SHP77 (cell line): Measurements from ENCODE around the gene DCDC2.
"Not testable (repeated sequence)": the region's sequence is repeated elsewhere in the genome, so short reads cannot be mapped to it uniquely, and the experiment has no call there.

Source experiments
- DNase-seq, 2 experiments: peaks; one replicate each; lab custom pipeline; 2025; lab: John Stamatoyannopoulos, UW

Gene DCDC2

DNA sequence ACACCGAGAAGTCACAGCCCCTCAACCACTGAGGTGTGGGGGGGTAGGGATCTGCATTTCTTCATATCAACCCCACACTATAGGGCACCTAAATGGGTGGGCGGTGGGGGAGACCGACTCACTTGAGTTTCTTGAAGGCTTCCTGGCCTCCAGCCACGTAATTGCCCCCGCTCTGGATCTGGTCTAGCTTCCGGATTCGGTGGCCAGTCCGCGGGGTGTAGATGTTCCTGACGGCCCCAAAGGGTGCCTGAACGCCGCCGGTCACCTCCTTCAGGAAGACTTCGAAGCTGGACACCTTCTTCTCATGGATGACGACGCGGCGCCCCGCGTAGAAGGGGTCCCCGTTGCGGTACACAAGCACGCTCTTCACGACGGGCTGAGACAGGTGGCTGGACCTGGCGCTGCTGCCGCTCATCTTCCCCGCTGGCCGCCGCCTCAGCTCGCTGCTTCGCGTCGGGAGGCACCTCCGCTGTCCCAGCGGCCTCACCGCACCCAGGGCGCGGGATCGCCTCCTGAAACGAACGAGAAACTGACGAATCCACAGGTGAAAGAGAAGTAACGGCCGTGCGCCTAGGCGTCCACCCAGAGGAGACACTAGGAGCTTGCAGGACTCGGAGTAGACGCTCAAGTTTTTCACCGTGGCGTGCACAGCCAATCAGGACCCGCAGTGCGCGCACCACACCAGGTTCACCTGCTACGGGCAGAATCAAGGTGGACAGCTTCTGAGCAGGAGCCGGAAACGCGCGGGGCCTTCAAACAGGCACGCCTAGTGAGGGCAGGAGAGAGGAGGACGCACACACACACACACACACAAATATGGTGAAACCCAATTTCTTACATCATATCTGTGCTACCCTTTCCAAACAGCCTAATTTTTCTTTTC is at the start of gene DCDC2:
DCDC2 (minus strand) TSS at position 724 of the 883 bp plus-strand sequence; CDS start at position 415, 309 bp downstream.
- DNase-seq: no peak

DNA sequence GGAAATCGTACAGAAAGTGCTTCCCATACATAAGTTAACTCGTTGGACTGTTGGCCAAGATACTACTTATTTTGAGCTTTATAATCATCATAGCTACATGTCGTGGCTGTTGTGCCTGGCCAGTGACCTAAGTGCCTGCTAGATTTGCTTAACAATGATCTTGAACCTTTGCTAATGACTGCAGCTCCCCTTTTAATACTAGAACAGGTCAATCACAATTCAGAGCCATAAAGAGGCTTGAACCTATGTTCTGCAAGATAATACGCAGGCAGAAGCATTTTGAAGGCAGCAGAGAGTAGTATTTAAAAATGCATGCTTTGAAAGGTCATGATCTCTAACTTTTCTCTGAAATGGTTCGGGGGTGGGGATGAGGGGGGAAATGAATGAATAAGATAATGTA is 47.4 kb upstream of the DCDC2 start:
- DNase-seq: no peak

DNA sequence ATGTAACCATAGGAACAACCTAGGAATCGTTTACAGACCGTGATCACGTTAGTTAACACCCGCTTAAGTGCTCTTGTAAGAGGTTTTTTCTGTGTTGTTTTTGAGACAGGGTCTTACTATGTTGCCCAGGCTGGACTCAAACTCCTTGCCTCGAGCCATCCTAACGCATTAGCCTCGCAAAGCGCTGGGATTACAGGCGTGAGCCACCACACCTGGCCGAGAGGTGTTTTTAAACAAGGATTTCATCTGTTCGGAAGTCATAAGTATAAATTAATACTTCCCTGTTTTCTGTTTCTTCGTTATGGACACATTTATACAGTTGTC is 45.6 kb upstream of the DCDC2 start:
- no peak for DNase-seq

DNA sequence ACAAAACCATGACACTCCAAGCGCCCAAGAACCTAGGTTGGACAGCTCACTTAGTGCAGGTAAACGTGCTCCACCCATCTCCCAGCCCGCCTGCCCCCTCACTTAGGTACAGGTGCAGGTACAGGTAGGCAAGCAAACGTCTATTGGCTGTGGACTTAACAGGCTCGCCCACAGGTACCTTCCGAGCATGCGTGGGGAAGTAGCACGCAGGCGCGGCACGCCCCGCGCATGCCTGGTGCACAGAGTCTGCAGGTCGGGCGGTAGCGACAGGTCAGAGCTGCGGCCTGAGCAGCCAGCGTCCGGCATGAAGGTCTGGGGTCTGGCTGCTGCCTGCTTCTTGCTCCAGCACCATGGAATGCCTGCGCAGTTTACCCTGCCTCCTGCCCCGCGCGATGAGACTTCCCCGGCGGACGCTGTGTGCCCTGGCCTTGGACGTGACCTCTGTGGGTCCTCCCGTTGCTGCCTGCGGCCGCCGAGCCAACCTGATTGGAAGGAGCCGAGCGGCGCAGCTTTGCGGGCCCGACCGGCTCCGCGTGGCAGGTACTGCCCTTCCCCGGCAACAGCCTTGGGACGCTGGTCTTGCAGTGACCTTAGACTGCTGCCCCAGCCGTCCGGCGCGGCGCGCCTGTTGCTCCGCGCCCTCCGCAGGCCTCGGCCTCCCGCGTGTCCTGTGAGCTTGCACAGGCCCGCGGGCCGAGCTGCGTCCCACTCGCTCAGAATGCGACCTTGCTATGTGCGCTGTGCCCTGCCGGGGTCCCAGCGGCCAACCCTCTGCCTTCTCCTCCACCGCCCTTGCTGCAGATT is 45.0 kb upstream of the DCDC2 start, which contains the start of gene MRS2:
MRS2 (plus strand) TSS at position 240 of the 804 bp plus-strand sequence; CDS start at position 351, 111 bp downstream.
- DNase-seq: peak; percentile 65 to 77

DNA sequence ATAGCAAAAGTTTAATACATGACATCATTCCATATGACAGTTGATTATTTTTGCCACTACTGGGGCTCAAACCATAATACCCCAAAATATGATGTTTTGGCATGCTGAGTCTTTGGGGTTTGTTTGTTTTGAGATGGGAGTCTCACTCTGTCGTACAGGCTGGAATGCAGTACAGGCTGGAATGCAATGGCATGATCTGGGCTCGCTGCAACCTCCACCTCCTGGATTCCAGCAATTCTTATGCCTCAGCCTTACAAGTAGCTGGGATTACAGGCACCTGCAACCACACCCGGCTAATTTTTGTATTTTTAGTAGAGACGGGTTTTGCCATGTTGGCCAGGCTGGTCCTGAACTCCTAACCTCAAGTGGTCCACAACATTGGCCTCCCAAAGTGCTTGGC is 43.6 kb upstream of the DCDC2 start:
- no peak for DNase-seq

DNA sequence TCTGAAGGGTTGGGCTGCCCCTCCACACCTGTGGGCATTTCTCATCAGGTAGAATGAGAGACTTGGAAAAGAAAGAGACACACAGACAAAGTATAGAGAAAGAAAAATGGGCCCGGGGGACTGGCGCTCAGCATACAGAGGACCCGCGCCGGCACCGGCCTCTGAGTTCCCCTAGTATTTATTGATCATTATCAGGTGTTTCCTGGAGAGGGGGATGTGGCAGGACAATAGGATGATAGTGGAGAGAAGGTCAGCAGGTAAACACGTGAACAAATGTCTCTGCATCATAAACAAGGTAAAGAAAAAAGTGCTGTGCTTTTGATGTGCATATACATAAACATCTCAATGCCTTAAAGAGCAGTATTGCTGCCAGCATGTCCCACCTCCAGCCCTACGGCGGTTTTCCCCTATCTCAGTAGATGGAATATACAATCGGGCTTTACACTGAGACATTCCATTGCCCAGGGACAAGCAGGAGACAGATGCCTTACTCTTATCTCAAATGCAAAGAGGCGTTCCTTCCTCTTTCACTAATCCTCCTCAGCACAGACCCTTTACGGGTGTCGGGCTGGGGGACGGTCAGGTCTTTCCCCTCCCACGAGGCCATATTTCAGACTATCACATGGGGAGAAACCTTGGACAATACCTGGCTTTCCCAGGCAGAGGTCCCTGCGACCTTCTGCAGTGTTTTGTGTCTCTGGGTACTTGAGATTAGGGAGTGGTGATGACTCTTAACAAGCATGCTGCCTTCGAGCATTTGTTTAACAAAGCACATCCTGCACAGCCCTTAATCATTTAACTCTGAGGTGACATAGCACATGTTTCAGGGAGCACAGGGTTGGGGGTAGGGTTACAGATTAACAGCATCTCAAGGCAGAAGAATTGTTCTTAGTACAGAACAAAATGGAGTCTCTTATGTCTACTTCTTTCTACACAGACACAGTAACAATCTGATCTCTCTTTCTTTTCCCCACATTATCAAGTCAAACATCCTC is 42.5 kb upstream of the DCDC2 start:
- DNase-seq: not testable (repeated sequence)

DNA sequence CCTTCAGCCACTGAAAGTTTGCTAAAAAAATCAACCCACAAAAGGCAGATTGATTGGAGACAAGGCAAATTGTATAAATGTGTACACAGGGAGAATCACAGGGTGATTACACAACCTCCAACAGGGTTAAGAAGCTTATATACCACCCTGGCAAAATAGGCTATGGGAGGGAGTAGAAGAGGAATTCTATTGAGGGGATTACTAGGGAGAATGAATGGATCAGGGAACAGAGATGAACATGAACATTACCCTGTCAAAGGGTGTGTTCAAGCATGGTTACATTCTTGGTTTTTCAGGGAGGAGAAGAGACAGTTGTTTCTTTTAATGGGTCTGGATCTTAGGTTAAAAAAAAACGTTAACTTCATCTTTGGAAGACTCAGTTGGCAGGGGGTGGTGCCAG is 39.8 kb upstream of the DCDC2 start:
- DNase-seq: no peak

DNA sequence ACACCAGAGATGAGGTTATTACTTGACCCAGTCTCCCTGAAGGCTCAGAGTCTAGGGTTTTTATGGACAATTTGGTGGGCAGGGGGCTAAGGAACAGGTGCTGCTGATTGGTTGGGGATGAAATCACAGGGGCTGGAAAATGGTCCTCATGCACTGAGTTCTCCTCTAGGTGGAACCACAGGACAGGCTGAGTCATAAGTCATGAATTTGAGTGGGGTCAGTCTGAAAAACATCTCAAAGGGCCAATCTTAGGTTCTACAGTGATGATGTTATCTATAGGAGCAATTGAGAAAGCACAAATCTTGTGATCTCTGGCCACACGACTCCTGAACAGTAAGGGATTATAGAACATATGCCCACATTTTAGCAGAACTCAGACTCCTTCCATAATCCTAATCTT is 39.0 kb upstream of the DCDC2 start:
- no peak for DNase-seq

DNA sequence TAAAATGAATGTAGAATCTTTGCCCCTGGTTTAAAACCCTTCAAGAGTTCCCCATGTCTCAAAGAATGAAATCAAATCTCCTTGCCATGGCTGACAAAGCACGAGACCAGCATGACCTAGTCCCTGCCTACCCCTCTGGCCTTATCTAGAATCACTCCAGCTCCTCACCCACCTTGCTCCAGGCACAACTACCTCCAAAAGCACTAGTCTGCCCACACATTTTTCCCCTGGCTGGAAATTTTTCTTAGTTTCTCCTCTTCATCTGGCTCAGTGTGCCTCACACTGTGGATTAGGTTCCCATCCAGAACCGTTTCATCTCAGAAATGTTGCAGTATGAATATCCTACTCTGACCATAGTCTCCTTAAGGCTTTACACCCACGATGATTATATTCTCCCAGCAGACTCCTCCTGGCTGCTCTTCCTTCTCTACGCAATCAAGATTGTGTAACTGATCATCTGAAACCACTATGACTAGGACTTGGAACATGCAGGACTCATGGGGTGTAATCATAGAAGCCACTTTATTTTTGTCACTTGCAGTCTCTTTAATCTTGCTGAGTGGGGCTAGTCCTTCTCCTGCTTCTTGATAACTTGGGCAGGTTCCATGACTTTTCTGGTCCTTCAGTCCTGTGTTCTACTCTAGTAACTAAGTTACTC is 37.0 kb upstream of the DCDC2 start:
- no peak for DNase-seq

DNA sequence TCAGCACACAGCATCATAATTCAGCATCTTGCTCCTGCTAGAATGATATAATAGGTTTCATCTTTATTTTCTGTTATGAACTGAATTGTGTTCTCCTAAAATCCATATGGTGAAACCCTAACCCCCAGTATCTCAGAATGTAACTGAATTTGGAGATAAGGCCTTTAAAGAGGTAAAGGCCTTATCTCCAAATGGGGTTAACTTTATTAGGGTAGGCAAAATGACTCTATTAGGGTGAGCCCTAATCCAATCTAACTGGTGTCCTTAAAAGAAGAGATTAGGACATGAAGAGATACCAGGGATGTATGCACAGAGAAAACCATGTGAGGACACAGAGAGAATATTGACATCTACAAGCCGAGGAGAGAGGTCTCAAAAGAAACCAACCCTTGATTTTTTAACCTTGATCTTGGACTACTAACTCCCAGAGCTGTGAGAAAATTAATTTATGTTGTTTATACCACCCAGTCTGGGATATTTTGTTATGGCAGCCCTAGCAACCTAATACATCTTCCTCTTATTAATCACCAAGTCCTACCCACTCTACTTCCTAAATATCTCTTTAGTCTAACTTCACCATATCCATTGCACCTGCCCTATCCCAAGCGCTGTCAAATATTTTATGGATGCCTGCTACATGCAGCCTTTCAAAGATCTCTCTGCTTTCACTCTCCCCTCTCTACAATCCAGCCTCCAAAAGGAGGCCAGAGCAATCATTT is 36.4 kb upstream of the DCDC2 start:
- no peak for DNase-seq

DNA sequence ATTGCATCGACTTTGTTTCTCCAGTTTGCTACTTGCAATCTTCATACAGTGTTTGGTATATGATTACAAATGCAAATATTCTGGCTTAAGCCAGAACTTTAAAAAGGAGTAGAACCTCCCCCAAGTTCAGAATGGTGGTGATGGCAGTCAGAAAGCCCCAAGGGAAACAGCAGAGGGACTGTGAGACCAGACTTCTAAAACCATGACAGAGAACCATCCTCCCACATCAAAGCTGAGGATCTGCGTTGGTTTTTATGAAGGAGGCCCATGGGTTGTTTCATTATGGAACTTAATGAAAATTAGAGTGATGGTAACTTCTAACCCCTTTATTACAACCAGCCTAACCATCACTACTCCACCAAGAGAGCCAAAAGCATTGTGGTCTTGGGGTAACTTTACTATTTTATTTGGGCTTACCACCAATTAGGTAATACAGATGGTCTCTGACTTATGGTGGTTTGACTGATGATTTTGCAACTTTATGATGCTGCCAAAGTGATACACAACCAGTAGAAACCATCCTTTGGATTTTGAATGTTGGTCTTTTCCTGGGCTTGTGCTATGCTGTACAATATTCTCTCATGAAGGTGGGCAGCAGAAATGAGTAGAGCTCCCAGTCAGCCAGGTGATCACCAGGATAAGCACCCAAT is 34.0 kb upstream of the DCDC2 start:
- no peak for DNase-seq

DNA sequence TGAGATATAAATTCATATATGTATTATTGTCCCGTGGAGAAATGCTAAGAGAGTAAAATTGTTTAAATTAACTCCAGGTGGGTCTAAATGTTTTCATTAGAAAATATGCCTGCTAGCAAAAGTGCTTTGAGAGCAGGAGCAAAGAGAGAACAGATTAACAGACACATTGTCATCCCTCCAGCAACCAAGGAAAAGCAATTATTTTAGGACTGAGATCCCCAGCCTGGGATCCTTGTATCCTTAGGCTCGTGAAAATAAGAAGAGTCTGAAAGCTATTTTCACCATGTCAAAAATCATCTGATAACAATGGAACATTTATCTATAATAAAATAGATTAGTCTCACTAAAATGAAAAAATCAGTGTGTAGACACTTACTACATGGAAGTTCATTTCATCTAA is 33.3 kb upstream of the DCDC2 start:
- no peak for DNase-seq

DNA sequence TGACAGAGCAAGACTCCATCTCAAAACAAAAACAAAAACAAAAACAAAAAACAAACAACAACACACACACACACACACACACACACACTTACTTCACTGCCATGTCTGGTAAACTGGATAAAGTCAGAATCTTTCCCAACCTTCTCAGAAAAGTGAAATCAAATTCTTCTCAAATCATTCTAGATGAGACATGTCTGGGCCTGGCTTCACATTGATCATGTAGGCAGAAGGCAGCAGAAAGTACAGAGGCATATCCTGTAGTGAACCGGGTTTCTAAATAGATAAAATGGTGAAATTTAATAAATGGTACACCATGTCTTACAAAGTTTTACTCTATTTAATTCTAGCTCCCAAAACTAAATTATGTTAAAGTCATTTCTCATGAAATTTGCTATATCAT is 30.0 kb upstream of the DCDC2 start:
- no peak for DNase-seq

DNA sequence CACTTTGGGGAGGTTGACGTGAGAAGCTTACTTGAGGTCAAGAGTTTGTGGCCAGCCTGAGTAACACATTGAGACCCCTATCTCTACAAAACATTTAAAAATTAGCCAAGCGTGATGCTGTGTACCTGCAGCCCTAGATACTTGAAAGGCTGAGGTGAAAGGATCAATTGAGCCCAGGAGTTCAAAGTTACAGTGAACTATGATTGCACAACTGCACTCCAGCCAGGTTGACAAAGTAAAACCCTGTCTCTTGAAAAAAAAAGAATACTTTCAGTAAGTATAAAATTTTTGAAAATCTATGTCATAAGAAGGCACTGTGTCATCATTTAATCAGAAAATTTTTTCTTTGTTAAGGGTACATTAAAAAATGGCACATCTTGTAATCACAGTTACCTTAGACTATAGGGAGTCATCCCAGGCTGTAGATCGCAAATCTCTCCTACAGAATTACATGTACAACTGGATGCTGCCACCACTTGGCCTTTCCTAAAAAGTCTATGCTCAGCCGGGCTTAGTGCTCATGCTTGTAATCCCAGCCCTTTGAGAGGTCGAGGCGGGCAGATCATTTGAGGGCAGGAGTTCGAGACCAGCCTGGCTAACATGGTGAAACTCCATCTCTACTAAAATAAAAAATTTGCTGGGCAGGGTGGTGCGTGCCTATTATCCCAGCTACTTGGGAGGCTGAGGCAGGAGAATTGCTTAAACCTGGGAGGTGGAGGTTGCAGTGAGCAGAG is 27.8 kb upstream of the DCDC2 start:
- no peak for DNase-seq

DNA sequence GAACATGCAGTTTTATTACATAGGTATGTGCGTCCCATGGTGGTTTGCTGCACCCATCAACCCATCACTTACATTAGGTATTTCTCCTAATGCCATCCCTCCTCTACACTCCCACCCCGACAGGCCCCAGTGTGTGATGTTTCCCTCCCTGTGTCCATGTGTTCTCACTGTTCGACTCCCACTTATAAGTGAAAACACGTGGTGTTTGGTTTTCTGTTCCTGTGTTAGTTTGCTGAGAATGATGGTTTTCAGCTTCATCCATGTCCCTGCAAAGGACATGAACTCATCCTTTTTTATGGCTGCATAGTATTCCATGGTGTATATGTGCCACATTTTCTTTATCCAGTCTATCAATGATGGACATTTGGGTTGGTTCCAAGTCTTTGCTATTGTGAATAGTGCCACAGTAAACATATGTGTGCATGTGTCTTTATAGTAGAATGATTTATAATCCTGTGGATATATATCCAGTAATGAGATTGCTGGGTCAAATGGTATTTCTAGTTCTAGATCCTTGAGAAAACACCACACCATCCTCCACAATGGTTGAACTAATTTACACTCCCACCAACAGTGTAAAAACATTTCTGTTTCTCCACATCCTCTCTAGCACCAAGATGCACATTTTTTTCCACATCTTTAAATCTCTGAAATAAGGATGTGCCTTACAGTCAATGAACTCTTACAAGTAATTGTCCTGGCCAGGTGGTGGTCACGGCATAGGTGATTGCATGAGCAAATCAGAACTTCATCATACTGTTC is 26.7 kb upstream of the DCDC2 start:
- DNase-seq: not testable (repeated sequence)

DNA sequence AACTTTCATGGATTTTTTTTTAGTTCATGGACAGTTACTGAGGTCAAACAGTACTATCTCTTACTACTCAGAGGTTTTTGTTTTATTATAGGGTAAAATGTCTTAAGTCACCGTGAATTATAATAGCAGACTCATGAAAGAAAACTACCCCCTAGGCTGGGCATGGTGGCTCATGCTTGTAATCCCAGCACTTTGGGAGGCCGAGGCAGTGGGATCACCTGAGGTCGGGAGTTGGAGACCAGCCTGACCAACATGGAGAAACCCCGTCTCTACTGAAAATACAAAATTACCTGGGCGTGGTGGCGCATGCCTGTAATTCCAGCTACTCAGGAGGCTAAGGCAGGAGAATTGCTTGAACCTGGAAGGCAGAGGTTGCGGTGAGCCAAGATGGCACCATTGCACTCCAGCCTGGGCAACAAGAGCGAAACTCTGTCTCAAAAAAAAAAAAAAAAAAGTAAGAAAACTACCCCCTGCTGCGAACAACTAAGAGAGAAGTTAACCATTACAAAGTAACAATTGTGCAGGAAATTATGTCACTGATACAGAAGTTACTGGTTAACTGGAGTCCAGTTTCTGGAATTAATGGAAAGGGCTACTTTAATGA is 25.1 kb upstream of the DCDC2 start:
- DNase-seq: not testable (repeated sequence)

DNA sequence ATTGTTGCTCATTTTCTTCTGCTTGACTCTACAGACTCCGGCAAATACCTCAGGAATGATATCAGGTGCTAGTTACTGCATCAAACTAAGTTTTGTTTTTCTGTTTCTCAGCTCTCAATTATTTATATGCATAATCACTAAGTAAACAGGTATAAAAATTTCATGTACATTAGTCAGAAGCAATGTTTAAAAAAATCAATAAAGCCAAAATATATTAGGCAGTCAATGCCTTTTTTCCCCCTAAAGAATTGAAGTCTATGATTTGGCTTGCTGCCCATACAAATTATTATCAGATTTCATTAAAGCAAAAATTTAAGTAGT is 24.3 kb upstream of the DCDC2 start:
- DNase-seq: no peak

DNA sequence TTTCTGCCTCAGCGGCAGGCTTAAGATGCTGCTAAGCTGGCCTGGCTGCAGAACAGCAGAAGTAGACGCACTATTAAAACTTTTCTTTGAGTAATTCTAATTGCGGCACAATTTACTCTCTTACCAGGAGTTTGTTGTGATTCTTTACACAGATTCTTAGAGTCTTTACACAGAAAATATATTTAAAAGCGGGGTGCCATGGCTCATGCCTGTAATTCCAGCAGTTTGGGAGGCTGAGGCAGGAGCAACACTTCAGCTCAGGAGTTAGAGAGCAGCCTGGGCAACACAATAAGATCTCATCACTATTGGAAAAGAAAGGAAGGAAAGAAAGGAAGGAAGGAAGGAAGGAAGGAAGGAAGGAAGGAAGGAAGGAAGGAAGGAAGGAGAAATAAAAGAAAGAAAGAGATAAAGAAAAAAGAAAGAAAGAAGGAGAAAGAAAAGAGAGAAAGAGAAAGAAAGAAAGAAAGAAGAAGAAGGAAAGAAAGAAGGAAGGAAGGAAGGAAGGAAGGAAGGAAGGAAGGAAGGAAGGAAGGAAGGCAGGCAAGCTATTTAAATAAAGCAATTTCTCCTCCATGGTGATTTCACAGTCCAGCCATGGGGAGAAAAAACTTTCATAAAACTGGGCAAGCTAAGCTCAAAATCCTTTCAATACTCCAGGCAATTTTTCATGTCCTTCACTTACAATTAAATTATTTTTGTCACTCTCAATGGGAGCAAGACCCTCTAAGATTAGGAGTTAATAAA is 23.8 kb upstream of the DCDC2 start:
- no peak for DNase-seq
